Measurements from ENCODE around the gene EVI5L. TPM values are rescaled to one million over a fixed set of nuclear protein-coding genes. Genes with fewer than 3 reads are reported as not detected.

Gene EVI5L
- total and polyA plus RNA-seq, 2 of the 8 experiments (the other 6 are each of a cell fraction or from before 2014, with no cell fraction given) = 7.2 to 11.0 TPM

- DNase-seq (ENCODE audit: low read depth in 1 of 2, low spot score in 2 of 2) (no peak), FAIRE-seq (no peak)
- H2AK5ac ChIP-seq (ENCODE audit: low read depth, low read length) = no peak overlapping the region
- no peak overlapping the region for H2BK20ac ChIP-seq (ENCODE audit: low read length)
- no peak overlapping the region for H2AFZ ChIP-seq (ENCODE audit: low read length)
- 96% methylated on average over 4 of the region's 10 CpGs; no CpG with 5 or more reads in 1 of the 2 experiments for WGBS, 2 experiments (ENCODE audit: extremely low coverage in 1 of 2, insufficient coverage in 1 of 2, insufficient read length in 1 of 2, insufficient replicate concordance in 2 of 2, low coverage in 1 of 2, low lambda C conversion rate in 2 of 2, missing lambda C conversion rate in 1 of 2)
- no peak overlapping the region for H4K91ac ChIP-seq (replicated peaks; ENCODE audit: insufficient read length, low read length)
- no peak overlapping the region for H3K23ac ChIP-seq (ENCODE audit: insufficient read length)
- no peaks in the 10 kb centered on the region for H3K27me3 ChIP-seq (replicated peaks in 1 of 4; ENCODE audit: control insufficient read depth in 3 of 4, extremely low read depth in 1 of 4, insufficient read depth in 3 of 4, low read length in 3 of 4)
- H3K9ac ChIP-seq (replicated peaks in 1 of 4; ENCODE audit: extremely low read depth in 1 of 4, low read depth in 3 of 4, low read length in 3 of 4) = no peak overlapping the region
- H2BK12ac ChIP-seq (ENCODE audit: low read depth, low read length) = no peak overlapping the region
- no peak overlapping the region for H3K4ac ChIP-seq (replicated peaks; ENCODE audit: insufficient read length, low read depth, low read length)
- H3K36me3 ChIP-seq (ENCODE audit: control insufficient read depth in 2 of 4, insufficient read depth in 4 of 4, low read length in 3 of 4) = peaks cover 0 to 11% (median 7%) of the 10 kb centered on the region in 4 experiments; a peak in 4 of 8 replicates
- no peak overlapping the region for H3K27ac ChIP-seq (ENCODE audit: low read depth, low read length)
- no peaks in the 10 kb centered on the region for H3K9me3 ChIP-seq (ENCODE audit: insufficient read depth in 2 of 2, low read depth in 1 of 2, low read length in 1 of 2)
- no peak overlapping the region for H2BK120ac ChIP-seq (replicated peaks; ENCODE audit: low read depth, low read length)
- no peak overlapping the region for H2BK15ac ChIP-seq (ENCODE audit: low read length)
- peaks cover 11% of the 10 kb centered on the region for H3K79me1 ChIP-seq (ENCODE audit: low read depth, low read length)
- H4K20me1 ChIP-seq (replicated peaks in 1 of 2; ENCODE audit: control insufficient read depth in 1 of 2, insufficient read depth in 2 of 2, low read length in 2 of 2) = peaks cover 3 to 17% of the 10 kb centered on the region in 2 experiments
- no peak overlapping the region for H3K14ac ChIP-seq (ENCODE audit: insufficient read length)
- no peak overlapping the region for H2BK5ac ChIP-seq (ENCODE audit: low read depth, low read length)
- H3K4me2 ChIP-seq (ENCODE audit: insufficient read depth in 1 of 2, low read depth in 2 of 2, low read length in 2 of 2) = no peak overlapping the region
- ChIA-PET CTCF (ENCODE audit: partially characterized antibody) (no interaction called here), POLR2A (ENCODE audit: partially characterized antibody) (no interaction called here)
- no peak overlapping the region for H4K8ac ChIP-seq (ENCODE audit: extremely low read depth, insufficient read depth, low read length)
- H3K4me1 ChIP-seq (replicated peaks in 1 of 4; ENCODE audit: control insufficient read depth in 3 of 4, insufficient read depth in 4 of 4, low read length in 3 of 4) = peaks cover 0 to 13% (median 7%) of the 10 kb centered on the region in 4 experiments; a peak in 5 of 7 replicates
- H3K56ac ChIP-seq (replicated peaks; ENCODE audit: insufficient read length, low read depth, low read length) = no peak overlapping the region
- no peak overlapping the region for H3K4me3 ChIP-seq (ENCODE audit: extremely low read depth in 1 of 4, insufficient read depth in 2 of 4, low read depth in 3 of 4, low read length in 4 of 4)
- no peak overlapping the region for H4K5ac ChIP-seq (ENCODE audit: insufficient read length, low read depth, low read length)
- H3K23me2 ChIP-seq (ENCODE audit: low read depth, low read length) = peaks cover 13% of the 10 kb centered on the region
- H3K18ac ChIP-seq (ENCODE audit: extremely low read depth, low read length) = no peak overlapping the region
- H3K79me2 ChIP-seq (ENCODE audit: control insufficient read depth in 1 of 2, insufficient read depth in 2 of 2, low read length in 2 of 2) = peaks cover 0 to 22% of the 10 kb centered on the region in 2 experiments; a peak in 2 of 4 replicates
- TF ChIP-seq SUZ12 (IDR thresholded peaks at IDR 0.05; ENCODE audit: low read length) (no peak), JUN (IDR thresholded peaks at IDR 0.05; ENCODE audit: low read depth, low read length) (no peak), RBBP5 (IDR thresholded peaks at IDR 0.05; ENCODE audit: borderline replicate concordance, low read depth, low read length) (no peak), CTCF (IDR thresholded peaks at IDR 0.05; ENCODE audit: control extremely low read depth in 1 of 3, insufficient read depth in 1 of 3, low read depth in 1 of 3, low read length in 3 of 3) (no peak)
Observed at GRCh38 chr19:7905859-7906258, 75.8 kb downstream of the EVI5L start.
